Measurements from ENCODE around the gene UGT3A1. TPM values are rescaled to one million over a fixed set of nuclear protein-coding genes. Genes with fewer than 3 reads are reported as not detected.

The UGT3A1 gene
- polyA plus RNA-seq, 12 donors = 8.2 to 55.4 (median 34.7) TPM; not detected in 1

DNA sequence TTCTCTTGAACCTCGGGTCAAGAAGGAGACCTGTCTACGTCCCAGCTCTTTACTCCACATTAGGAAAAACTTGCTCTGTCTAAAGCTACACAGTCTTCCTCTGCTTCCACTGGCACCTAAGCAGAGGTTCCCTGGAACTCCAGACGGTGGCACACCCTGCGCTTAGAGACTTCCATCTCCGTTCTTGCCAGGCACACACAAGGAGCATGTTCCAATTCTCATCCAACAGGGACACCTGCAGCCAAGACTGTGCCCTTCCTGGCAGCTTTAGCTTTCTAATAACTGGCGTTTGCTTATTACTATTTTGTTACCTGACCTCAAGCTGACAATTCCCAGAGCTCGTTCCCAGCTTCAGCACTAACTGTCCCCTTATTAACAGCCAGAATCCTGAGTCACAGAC, 68.7 kb downstream of the UGT3A1 start:
- no peak for DNase-seq

- DNase-seq = no peak
Observed at GRCh38 chr5:35921930-35922329, 69.3 kb downstream of the UGT3A1 start.

GRCh38 chr5:35920890-35921289, 70.3 kb downstream of the UGT3A1 start:
- no peak for DNase-seq

DNA sequence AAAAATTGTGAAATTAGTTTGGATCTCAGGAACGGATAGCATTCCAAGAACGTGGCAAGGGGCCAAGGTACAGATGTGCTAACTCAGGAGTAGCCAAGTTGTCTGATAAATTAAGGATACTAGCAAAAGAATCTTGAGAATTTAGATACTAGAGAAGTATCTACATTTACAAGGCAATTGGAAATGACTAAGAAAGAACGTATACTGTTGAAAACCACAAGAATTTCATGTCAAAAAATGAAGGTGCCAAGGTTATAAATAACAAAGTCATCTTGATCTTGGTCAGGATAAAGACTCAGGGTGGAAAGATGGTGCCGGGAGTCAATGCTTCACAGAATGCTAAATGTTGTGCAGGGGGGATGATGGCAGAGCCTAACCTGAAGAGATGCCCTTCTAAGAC, 72.0 kb downstream of the UGT3A1 start:
- DNase-seq = no peak

DNA sequence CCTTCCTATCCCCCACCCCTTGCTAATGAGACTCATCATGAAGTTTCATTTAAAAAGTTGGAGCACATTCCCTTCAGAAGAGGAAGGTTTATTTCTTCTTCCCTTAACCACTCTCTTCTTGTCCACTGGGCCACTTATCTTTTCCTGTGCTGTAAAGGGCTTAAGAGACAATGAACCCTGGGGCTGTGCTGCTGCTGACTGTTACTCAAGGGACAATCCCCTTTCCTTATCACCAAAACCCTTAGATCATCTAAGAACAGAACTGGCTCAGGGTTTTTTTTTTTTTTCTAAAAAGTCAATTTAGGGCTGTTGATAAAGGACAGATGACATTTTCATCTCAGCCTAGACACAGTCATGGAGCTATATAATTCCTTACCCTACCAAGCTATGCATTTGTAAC, 82.4 kb downstream of the UGT3A1 start:
- DNase-seq = no peak

DNA sequence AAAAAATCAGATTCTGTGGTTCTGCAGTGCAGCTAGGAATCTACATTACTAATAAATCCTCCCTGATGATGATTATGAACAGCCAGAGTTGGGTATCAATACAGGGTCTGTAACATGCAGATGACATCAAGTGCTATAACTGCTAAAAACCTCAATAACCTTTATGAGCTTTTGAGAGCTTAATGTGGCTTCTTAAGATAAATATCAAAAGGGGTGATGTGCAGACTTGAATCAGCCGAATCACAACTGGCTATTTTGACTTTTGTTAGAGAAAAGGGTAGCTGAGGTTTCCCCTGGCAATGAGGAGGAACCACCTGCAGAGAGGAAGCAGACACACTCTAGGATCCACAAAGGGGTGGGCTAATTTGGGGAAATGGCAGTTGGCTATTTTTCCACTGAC, 83.0 kb downstream of the UGT3A1 start:
- DNase-seq = no peak

GRCh38 chr5:35904443-35905132, 86.6 kb downstream of the UGT3A1 start:
- no peak for DNase-seq

GRCh38 chr5:35903631-35904203, 87.5 kb downstream of the UGT3A1 start:
- DNase-seq = no peak

- no peak for DNase-seq
Observed at GRCh38 chr5:35902046-35902672, 89.0 kb downstream of the UGT3A1 start.

Other genes with a start within 250 kb of the UGT3A1 start
- gene IL7R, start 134.5 kb downstream of the UGT3A1 start, polyA plus RNA-seq (ENCODE audit: insufficient read length in 12 of 12) = 1 to 10 TPM in 11 of 12 donors, not detected in 1; 1.7 to 7.4 (median 2.8) TPM
- gene CAPSL, start 52.8 kb downstream of the UGT3A1 start, polyA plus RNA-seq (ENCODE audit: insufficient read length in 12 of 12) = not detected
- gene UGT3A2, start 75.5 kb upstream of the UGT3A1 start, polyA plus RNA-seq (ENCODE audit: insufficient read length in 12 of 12) = 1 to 10 TPM in 3 of 12 donors, under 1 TPM in 7, not detected in 2; 0.25 to 1.7 (median 0.66) TPM
- 10 to 100 TPM in 11 of 12 donors, not detected in 1; 11.1 to 19.3 (median 14.6) TPM for gene LMBRD2, start 160.5 kb upstream of the UGT3A1 start, polyA plus RNA-seq (ENCODE audit: insufficient read length in 12 of 12)
- gene SKP2, start 160.7 kb upstream of the UGT3A1 start, polyA plus RNA-seq (ENCODE audit: insufficient read length in 12 of 12) = 10 to 100 TPM in 11 of 12 donors, not detected in 1; 47.6 to 84.8 (median 61.7) TPM